Esophagus squamous epithelium (tissue), 5 donors: ENCODE results near the gene SOS1. TPM values are rescaled to one million over a fixed set of nuclear protein-coding genes. Genes with fewer than 3 reads are reported as not detected.

Source experiments
- DNase-seq: peaks from one replicate; lab custom pipeline; 2025; lab: John Stamatoyannopoulos, UW
- H3K27ac ChIP-seq, 4 donors: fragments of 200-600 bp; sonication (generic); one replicate each; pipeline ENCODE4 v1.5.1; 2016 to 2019; ENCODE audit warnings: mild to moderate bottlenecking in 1 of 4
- H3K27me3 ChIP-seq, 4 donors: fragments of 200-600 bp; sonication (generic); 1 replicate in 3 of 4; 2 replicates in 1 of 4; pipeline versions ENCODE4 v1.5.1 to v1.6.0; 2017 to 2021; ENCODE audit warnings: antibody characterized with exemption in 1 of 4
- H3K36me3 ChIP-seq, 3 donors: fragments of 200-600 bp; sonication (generic); one replicate each; pipeline ENCODE4 v1.5.1; 2016 to 2019
- H3K4me1 ChIP-seq, 3 donors: fragments of 200-600 bp; sonication (generic); one replicate each; pipeline ENCODE4 v1.5.1; 2017 to 2019
- H3K4me3 ChIP-seq, 4 donors: fragments of 200-600 bp; sonication (generic); 1 replicate in 3 of 4; 2 replicates in 1 of 4; pipeline ENCODE4 v1.5.1; 2016 to 2019; ENCODE audit warnings: mild to moderate bottlenecking in 2 of 4, moderate library complexity in 1 of 4
- H3K9me3 ChIP-seq, 3 donors: fragments of 200-600 bp; sonication (generic); one replicate each; pipeline ENCODE4 v1.5.1; 2016 to 2019
- CTCF ChIP-seq, 6 experiments: fragments of 450-650 bp in 4 of 6; fragments of 200-600 bp in 2 of 6; sonication (generic) in 2 of 6; IDR thresholded peaks; one replicate each; pipeline ENCODE4 v1.5.1; 2016 to 2019; ENCODE audit warnings: antibody characterized with exemption in 6 of 6, mild to moderate bottlenecking in 4 of 6, moderate library complexity in 4 of 6
- POLR2A ChIP-seq, 4 donors: fragments of 450-650 bp; IDR thresholded peaks; one replicate each; pipeline ENCODE4 v1.6.1; 2017; ENCODE audit warnings: antibody characterized with exemption in 4 of 4, mild to moderate bottlenecking in 4 of 4, moderate library complexity in 3 of 4
- WGBS, 2 donors: methylation state at CpG; one replicate each; pipeline ENCODE4 v1.1.5; 2018; 5-methylcytosine and 5-hydroxymethylcytosine counted together
- intact Hi-C: fragments of 100-400 bp; cut with DNase I; formaldehyde crosslinking; loops from one replicate; pipeline ENCODE4 v1.15.0; 2022
- total RNA-seq, 4 donors: library from RNA; depleted of rRNA; stranded (reverse); fragments of >200 nt; gene quantifications; one replicate each; pipeline ENCODE4 v1.1.0, GENCODE V29; 2016
- donor health status: DM: yes; HTN: yes; CAD: no.

SOS1 gene
- total RNA-seq, 4 donors from 2014 or later = 15.1 to 48.2 (median 27.8) TPM

- peak overlapping the region in 3 of 4 donors; percentile 32 to 60 (median 40) for H3K27ac ChIP-seq
- TF ChIP-seq POLR2A (IDR thresholded peaks at IDR 0.05) (no peak), CTCF (IDR thresholded peaks at IDR 0.05) (no peak)
- H3K36me3 ChIP-seq = no peaks in the 10 kb centered on the region
- H3K4me1 ChIP-seq = peaks cover 5 to 28% (median 9%) of the 10 kb centered on the region in 3 donors
- intact Hi-C loops = no loop called here
- 21 to 39% methylated on average over 1 of the region's 1 CpG for WGBS, 2 donors
- no peak overlapping the region for H3K4me3 ChIP-seq
- H3K27me3 ChIP-seq = no peaks in the 10 kb centered on the region
- H3K9me3 ChIP-seq = no peaks in the 10 kb centered on the region
- no peak for DNase-seq
These were observed 8.1 kb upstream of the SOS1 start for GRCh38 chr2:39128919-39129391.

- Histone ChIP-seq H3K9me3 (no peaks in the 10 kb centered on the region), H3K4me1 (peaks cover 10 to 38% (median 14%) of the 10 kb centered on the region in 3 donors), H3K4me3 (no peak overlapping the region), H3K27me3 (no peaks in the 10 kb centered on the region), H3K27ac (peak overlapping the region in 3 of 4 donors; percentile 25 to 60 (median 32)), H3K36me3 (no peaks in the 10 kb centered on the region)
- intact Hi-C loops = no loop called here
- DNase-seq = no peak
- TF ChIP-seq POLR2A (IDR thresholded peaks at IDR 0.05) (no peak), CTCF (IDR thresholded peaks at IDR 0.05) (no peak)
- WGBS, 2 donors = 0 to 25% methylated on average over 1 of the region's 1 CpG
These were observed 7.1 kb upstream of the SOS1 start for GRCh38 chr2:39127973-39128372.

GRCh38 chr2:39124746-39125057 lies 3.9 kb upstream of the SOS1 start:
- Histone ChIP-seq H3K9me3 (no peaks in the 10 kb centered on the region), H3K4me1 (peaks cover 14 to 56% (median 21%) of the 10 kb centered on the region in 3 donors), H3K36me3 (no peaks in the 10 kb centered on the region), H3K4me3 (peak overlapping the region; percentile 58 to 83 (median 70)), H3K27ac (peak overlapping the region; percentile 92 to 98 (median 96)), H3K27me3 (no peaks in the 10 kb centered on the region)
- intact Hi-C loops = loop anchor here (5.0 kb wide), 1 partner anchor 103 kb away; no protein-coding TSS in a partner anchor
- WGBS, 2 donors = 0 to 1% methylated on average over 10 of the region's 10 CpGs
- DNase-seq = no peak
- TF ChIP-seq CTCF (IDR thresholded peaks at IDR 0.05) (no peak), POLR2A (IDR thresholded peaks at IDR 0.05) (no peak)

- H3K36me3 ChIP-seq = no peaks in the 10 kb centered on the region
- peak overlapping the region; percentile 92 to 98 (median 96) for H3K27ac ChIP-seq
- H3K4me1 ChIP-seq = peaks cover 11 to 56% (median 21%) of the 10 kb centered on the region in 3 donors
- no peaks in the 10 kb centered on the region for H3K27me3 ChIP-seq
- TF ChIP-seq CTCF (IDR thresholded peaks at IDR 0.05) = peak; percentile 19 to 61 (median 33)
- peak in 3 of 4 donors; percentile 65 to 91 (median 72) for TF ChIP-seq POLR2A (IDR thresholded peaks at IDR 0.05)
- intact Hi-C loops = loop anchor here (5.0 kb wide), 1 partner anchor 103 kb away; no protein-coding TSS in a partner anchor
- no peaks in the 10 kb centered on the region for H3K9me3 ChIP-seq
- DNase-seq = peak; percentile 67
- peak overlapping the region; percentile 58 to 83 (median 70) for H3K4me3 ChIP-seq
- WGBS, 2 donors = 0% methylated on average over 12 to 24 of the region's 58 CpGs
These were observed 3.3 kb upstream of the SOS1 start for GRCh38 chr2:39124000-39124745.

GRCh38 chr2:39123436-39123999 lies 2.7 kb upstream of the SOS1 start:
- H3K9me3 ChIP-seq = no peaks in the 10 kb centered on the region
- peaks cover 7 to 56% (median 25%) of the 10 kb centered on the region in 3 donors for H3K4me1 ChIP-seq
- no peak for DNase-seq
- intact Hi-C loops = loop anchor here (5.0 kb wide), 1 partner anchor 104 kb away; no protein-coding TSS in a partner anchor
- peak overlapping the region; percentile 92 to 98 (median 96) for H3K27ac ChIP-seq
- peak overlapping the region; percentile 58 to 83 (median 70) for H3K4me3 ChIP-seq
- TF ChIP-seq CTCF (IDR thresholded peaks at IDR 0.05) (no peak), POLR2A (IDR thresholded peaks at IDR 0.05) (no peak)
- no peaks in the 10 kb centered on the region for H3K36me3 ChIP-seq
- 53 to 70% methylated on average over 23 to 24 of the region's 25 CpGs for WGBS, 2 donors
- no peaks in the 10 kb centered on the region for H3K27me3 ChIP-seq
